ENCODE data around the gene MELTF. TPM values are rescaled to one million over a fixed set of nuclear protein-coding genes. Genes with fewer than 3 reads are reported as not detected.
"Not testable (repeated sequence)": the region's sequence is repeated elsewhere in the genome, so short reads cannot be mapped to it uniquely, and the experiment has no call there.

The MELTF gene
- total RNA-seq, 2 experiments from 2014 or later = 3.4 to 3.5 TPM

- H3K9me3 Mint-ChIP-seq = peaks cover 3% of the 10 kb centered on the region
- DNase-seq (no peak), ATAC-seq (no peak)
- ChIA-PET POLR2A (interaction anchor here (1.1 to 1.5 kb wide), 4 partner anchors 9 to 98 kb away, joined by 3 to 4 read pairs (median 4); no protein-coding TSS in a partner anchor), CTCF (interaction anchor here (1.2 to 1.7 kb wide), 3 partner anchors 13 to 46 kb away, joined by 4 to 5 read pairs (median 4); no protein-coding TSS in a partner anchor)
- H3K27me3 Mint-ChIP-seq = peaks cover 6% of the 10 kb centered on the region
- TF ChIP-seq CTCF (IDR thresholded peaks at IDR 0.05) = no peak
- H3K4me1 Mint-ChIP-seq (ENCODE audit: low read depth) = no peaks in the 10 kb centered on the region
- no peak overlapping the region for H3K4me3 Mint-ChIP-seq
- no peak overlapping the region for H3K27ac Mint-ChIP-seq
- H3K36me3 Mint-ChIP-seq (ENCODE audit: low read depth) = no peaks in the 10 kb centered on the region
- intact Hi-C loops (cut with micrococcal nuclease) = no loop called here
These were observed 6.0 kb upstream of the MELTF start for GRCh38 chr3:197035577-197035976.

GRCh38 chr3:197034778-197035177, 5.2 kb upstream of the MELTF start:
- ATAC-seq; H3K27me3 Mint-ChIP-seq; DNase-seq; H3K36me3 Mint-ChIP-seq (ENCODE audit: low read depth); CTCF ChIA-PET; H3K4me3 Mint-ChIP-seq; H3K4me1 Mint-ChIP-seq (ENCODE audit: low read depth); POLR2A ChIA-PET; intact Hi-C loops (cut with micrococcal nuclease); H3K27ac Mint-ChIP-seq; H3K9me3 Mint-ChIP-seq: not testable (repeated sequence)

DNA sequence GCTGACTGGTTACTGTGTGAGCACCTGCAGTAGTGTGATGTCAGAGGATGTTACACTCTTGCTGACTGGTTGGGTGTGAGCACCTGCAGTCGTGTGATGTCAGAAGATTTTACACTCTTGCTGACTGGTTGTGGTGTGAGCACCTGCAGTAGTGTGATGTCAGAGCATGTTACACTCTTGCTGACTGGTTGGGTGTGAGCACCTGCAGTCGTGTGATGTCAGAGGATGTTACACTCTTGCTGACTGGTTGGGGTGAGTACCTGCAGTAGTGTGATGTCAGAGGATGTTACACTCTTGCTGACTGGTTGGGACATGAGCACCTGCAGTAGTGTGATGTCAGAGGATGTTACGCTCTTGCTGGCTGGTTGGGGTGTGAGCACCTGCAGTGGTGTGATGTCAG, 4.1 kb upstream of the MELTF start:
- H3K27ac Mint-ChIP-seq; H3K9me3 Mint-ChIP-seq; H3K4me1 Mint-ChIP-seq (ENCODE audit: low read depth); CTCF ChIA-PET; ATAC-seq; H3K36me3 Mint-ChIP-seq (ENCODE audit: low read depth); DNase-seq; intact Hi-C loops (cut with micrococcal nuclease); POLR2A ChIA-PET; H3K27me3 Mint-ChIP-seq; H3K4me3 Mint-ChIP-seq: not testable (repeated sequence)

GRCh38 chr3:197031315-197032285, 2.0 kb upstream of the MELTF start:
- Mint-ChIP-seq H3K4me3 (no peak overlapping the region), H3K27ac (no peak overlapping the region), H3K27me3 (peaks cover 12% of the 10 kb centered on the region), H3K36me3 (ENCODE audit: low read depth) (no peaks in the 10 kb centered on the region), H3K9me3 (peaks cover 3% of the 10 kb centered on the region), H3K4me1 (ENCODE audit: low read depth) (peaks cover 4% of the 10 kb centered on the region)
- CTCF ChIA-PET = interaction anchor here (0.5 to 4.5 kb wide), 8 partner anchors 12 to 835 kb away, joined by 3 to 50 read pairs (median 6); no protein-coding TSS in a partner anchor
- no peak for ATAC-seq
- intact Hi-C loops (cut with micrococcal nuclease) = no loop called here
- peak; percentile 44 for DNase-seq
- POLR2A ChIA-PET = interaction anchor here (1.0 to 3.9 kb wide), 3 partner anchors 9 to 62 kb away, joined by 3 to 17 read pairs (median 3); no protein-coding TSS in a partner anchor
- no peak for TF ChIP-seq CTCF (IDR thresholded peaks at IDR 0.05)

DNA sequence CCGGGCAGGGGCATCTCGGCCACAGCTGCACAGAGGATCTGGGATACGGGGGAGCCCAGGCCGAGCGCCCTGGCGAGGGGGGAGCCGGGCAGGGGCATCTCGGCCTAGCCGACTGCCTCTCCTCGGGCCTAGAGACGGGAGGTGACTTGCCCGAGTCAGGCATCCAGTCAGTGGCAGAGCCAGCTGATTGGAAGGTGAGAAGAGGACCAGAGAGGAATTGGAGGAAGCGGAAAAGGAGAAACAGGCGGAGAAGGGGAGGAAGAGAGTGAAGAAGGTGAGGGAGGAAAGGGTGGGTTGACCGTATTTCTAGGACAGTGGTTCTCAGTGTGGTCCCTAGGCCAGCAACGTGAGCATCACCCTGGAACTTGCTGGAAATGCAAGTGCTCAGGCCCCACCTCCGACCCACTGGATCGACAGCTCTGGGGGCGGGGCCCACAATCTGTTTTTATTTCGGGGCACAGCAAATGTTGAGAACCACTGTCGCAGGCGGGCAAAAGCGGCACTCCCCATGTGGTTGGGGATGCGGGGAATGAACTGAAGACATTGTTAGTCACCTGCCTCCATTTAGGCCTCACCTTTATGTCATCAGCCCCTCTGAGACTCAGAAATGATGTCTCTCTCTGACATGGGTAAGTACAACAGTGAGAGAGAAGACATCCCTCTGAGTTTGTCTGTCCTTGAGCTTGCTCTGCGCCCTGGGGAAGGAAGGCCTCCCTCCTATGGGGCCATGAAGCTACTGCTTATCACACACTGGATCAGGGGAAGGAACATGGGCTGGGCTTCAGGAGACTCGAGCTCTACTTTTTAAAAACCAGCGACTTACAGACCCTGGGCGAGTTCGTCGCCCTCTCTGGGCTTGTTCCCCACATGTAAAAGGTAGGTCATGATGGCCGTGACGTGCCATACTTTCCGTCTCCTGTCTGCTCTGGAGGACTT, 1.0 kb upstream of the MELTF start:
- DNase-seq (peak; percentile 30), ATAC-seq (no peak)
- H3K4me1 Mint-ChIP-seq (ENCODE audit: low read depth) = peaks cover 4% of the 10 kb centered on the region
- no peak for TF ChIP-seq CTCF (IDR thresholded peaks at IDR 0.05)
- intact Hi-C loops (cut with micrococcal nuclease) = no loop called here
- no peaks in the 10 kb centered on the region for H3K36me3 Mint-ChIP-seq (ENCODE audit: low read depth)
- CTCF ChIA-PET = interaction anchor here (0.6 to 4.5 kb wide), 22 partner anchors 8 to 471 kb away, joined by 3 to 50 read pairs (median 4); no protein-coding TSS in a partner anchor
- POLR2A ChIA-PET = interaction anchor here (0.6 to 3.9 kb wide), 3 partner anchors 8 to 156 kb away, joined by 3 to 17 read pairs (median 3); no protein-coding TSS in a partner anchor
- H3K9me3 Mint-ChIP-seq = peaks cover 3% of the 10 kb centered on the region
- peak overlapping the region; percentile 12 for H3K4me3 Mint-ChIP-seq
- no peak overlapping the region for H3K27ac Mint-ChIP-seq
- H3K27me3 Mint-ChIP-seq = peaks cover 12% of the 10 kb centered on the region
